ENCODE results near the gene GGNBP2. TPM values are rescaled to one million over a fixed set of nuclear protein-coding genes. Genes with fewer than 3 reads are reported as not detected.

The GGNBP2 gene
- total and polyA plus RNA-seq, 9 donors: 45.1 to 92.1 (median 66.2) TPM

GRCh38 chr17:36578671-36579070 is 34.0 kb downstream of the GGNBP2 start:
- WGBS, 3 donors: 41 to 62% (median 52%) methylated on average over 2 of the region's 2 CpGs
- TF ChIP-seq CTCF (IDR thresholded peaks at IDR 0.05) (no peak), POLR2A (IDR thresholded peaks at IDR 0.05) (no peak), EP300 (IDR thresholded peaks at IDR 0.05) (no peak)
- intact Hi-C loops (cut with DNase I): no loop called here
- no peaks in the 10 kb centered on the region for H3K4me1 ChIP-seq (ENCODE audit: insufficient read depth)
- no peaks in the 10 kb centered on the region for H3K27me3 ChIP-seq
- no peak overlapping the region for H3K4me3 ChIP-seq
- no peak for DNase-seq
- no peaks in the 10 kb centered on the region for H3K9me3 ChIP-seq
- H3K27ac ChIP-seq: no peak overlapping the region
- H3K36me3 ChIP-seq: no peaks in the 10 kb centered on the region

GRCh38 chr17:36583787-36584186 is 39.1 kb downstream of the GGNBP2 start:
- H3K4me1 ChIP-seq (ENCODE audit: insufficient read depth): no peaks in the 10 kb centered on the region
- WGBS, 3 donors: 47 to 56% (median 50%) methylated on average over 1 of the region's 1 CpG
- H3K36me3 ChIP-seq: no peaks in the 10 kb centered on the region
- TF ChIP-seq EP300 (IDR thresholded peaks at IDR 0.05) (no peak), POLR2A (IDR thresholded peaks at IDR 0.05) (no peak), CTCF (IDR thresholded peaks at IDR 0.05) (no peak)
- no peaks in the 10 kb centered on the region for H3K9me3 ChIP-seq
- H3K27ac ChIP-seq: no peak overlapping the region
- no peaks in the 10 kb centered on the region for H3K27me3 ChIP-seq
- no peak overlapping the region for H3K4me3 ChIP-seq
- DNase-seq: no peak
- intact Hi-C loops (cut with DNase I): no loop called here

- 91 to 95% (median 94%) methylated on average over 2 of the region's 2 CpGs for WGBS, 3 donors
- H3K27ac ChIP-seq: no peak overlapping the region
- no peak for DNase-seq
- H3K4me1 ChIP-seq (ENCODE audit: insufficient read depth): no peaks in the 10 kb centered on the region
- H3K4me3 ChIP-seq: no peak overlapping the region
- H3K36me3 ChIP-seq: no peaks in the 10 kb centered on the region
- no peak for TF ChIP-seq CTCF (IDR thresholded peaks at IDR 0.05)
- no peak for TF ChIP-seq POLR2A (IDR thresholded peaks at IDR 0.05)
- TF ChIP-seq EP300 (IDR thresholded peaks at IDR 0.05): no peak
- intact Hi-C loops (cut with DNase I): no loop called here
- H3K27me3 ChIP-seq: no peaks in the 10 kb centered on the region
- H3K9me3 ChIP-seq: no peaks in the 10 kb centered on the region
These were observed 41.4 kb downstream of the GGNBP2 start for GRCh38 chr17:36586138-36586537.

- Histone ChIP-seq H3K4me3 (no peak overlapping the region), H3K27me3 (no peaks in the 10 kb centered on the region), H3K36me3 (no peaks in the 10 kb centered on the region), H3K9me3 (no peaks in the 10 kb centered on the region), H3K27ac (no peak overlapping the region), H3K4me1 (ENCODE audit: insufficient read depth) (peaks cover 9% of the 10 kb centered on the region)
- TF ChIP-seq POLR2A (IDR thresholded peaks at IDR 0.05) (no peak), EP300 (IDR thresholded peaks at IDR 0.05) (no peak), CTCF (IDR thresholded peaks at IDR 0.05) (no peak)
- intact Hi-C loops (cut with DNase I): no loop called here
- 22 to 44% (median 35%) methylated on average over 2 of the region's 2 CpGs for WGBS, 3 donors
- DNase-seq: no peak
These were observed 45.4 kb downstream of the GGNBP2 start for GRCh38 chr17:36590082-36590481.
